GM12878 (cell line): Measurements from ENCODE around the gene CLEC18A.

Experiments
- CEBPZ ChIP-seq: fragments of 150-350 bp; IDR thresholded peaks from 2 replicates; pipeline ENCODE4 v1.6.1; 2016; ENCODE audit warnings: low read depth, low read length
- CTCF ChIP-seq, 3 experiments: IDR thresholded peaks in 2 of 3; conservative IDR thresholded peaks in 1 of 3; 2 replicates each; pipeline ENCODE4 v1.5.1; 2011; ENCODE audit warnings: low read depth in 3 of 3, low read length in 3 of 3, mild to moderate bottlenecking in 3 of 3, control low read depth in 2 of 3, moderate library complexity in 2 of 3, inconsistent platforms in 1 of 3, mixed read lengths in 1 of 3; ENCODE audit not compliant: control insufficient read depth in 2 of 3, insufficient read depth in 1 of 3; ENCODE audit errors: extremely low read depth in 1 of 3
- SIX5 ChIP-seq: IDR thresholded peaks from 2 replicates; pipeline ENCODE4 v1.6.1; 2011; ENCODE audit warnings: mild to moderate bottlenecking, low read depth, low read length, moderate library complexity; ENCODE audit not compliant: severe bottlenecking
- USF1 ChIP-seq: IDR thresholded peaks from 2 replicates; pipeline ENCODE4 v1.6.1; 2011; ENCODE audit warnings: borderline replicate concordance, low read depth, mild to moderate bottlenecking, moderate library complexity, mixed read lengths, low read length; ENCODE audit not compliant: insufficient read depth; ENCODE audit errors: extremely low read length

- TF ChIP-seq SIX5 (no peak), CEBPZ (no peak), USF1 (no peak), CTCF (IDR thresholded peaks at IDR 0.05 in 2 of 3, conservative IDR thresholded peaks at IDR 0.05 in 1 of 3; ENCODE audit: control insufficient read depth in 2 of 3, extremely low read depth in 1 of 3, insufficient read depth in 1 of 3, low read depth in 3 of 3, low read length in 3 of 3) (no peak)
Observed at GRCh38 chr16:69917311-69917710, 33.8 kb upstream of the CLEC18A start.
